HepG2 (cell line): ENCODE measurements around the gene CATSPERE. TPM values are rescaled to one million over a fixed set of nuclear protein-coding genes. Genes with fewer than 3 reads are reported as not detected.

ENCODE experiments used
- ATAC-seq: fragments of 200-7000 bp; cut with Tn5 transposase; 3 replicates; pipeline ENCODE4 v1.9.1; 2020; ENCODE audit warnings: mild to moderate bottlenecking, moderate library complexity
- BruUV-seq: library from RNA; stranded (reverse); fragments of 400-500 nt; replicated peaks from 2 replicates; lab custom pipeline; 2021; lab: Mats Ljungman, UMichigan
- CTCF ChIA-PET: fragments of 300-600 bp; formaldehyde crosslinking; extraction: SDS; loops from one replicate; lab custom pipeline; 2021; ENCODE audit warnings: low total read pairs, inconsistent platforms, low intra/inter-chr PET ratio; lab: Yijun Ruan, JAX
- POLR2A ChIA-PET: fragments of 350-600 bp; sonication (Branson Sonifier 250); formaldehyde crosslinking; loops from one replicate; lab custom pipeline; 2020; ENCODE audit warnings: antibody characterized with exemption, inconsistent platforms; lab: Yijun Ruan, JAX
- DNase-seq: peaks from one replicate; pipeline ENCODE4 v3.0.0-alpha.2; 2015; ENCODE audit warnings: low spot score
- FAIRE-seq: peaks from 3 replicates; lab custom pipeline; 2011; peaks lifted over from hg19 to GRCh38; lab: Jason Lieb, UNC
- H2AFZ ChIP-seq: one replicate; pipeline ENCODE4 v1.6.1; 2011; ENCODE audit warnings: low read length, inconsistent platforms
- H3K27ac ChIP-seq: fragments of 300-600 bp; 3 replicates; pipeline ENCODE4 v1.8.0; 2011; ENCODE audit warnings: mixed run types, mild to moderate bottlenecking, mixed read lengths, low read length, inconsistent platforms; ENCODE audit not compliant: insufficient read depth; ENCODE audit errors: extremely low read length
- H3K27me3 ChIP-seq, 2 experiments: fragments of 200-600 bp in 1 of 2; 2 replicates in 1 of 2; 3 replicates in 1 of 2; pipeline versions ENCODE4 v1.6.0 to v1.8.0; 2011; ENCODE audit warnings: low read length in 2 of 2, mild to moderate bottlenecking in 2 of 2, moderate library complexity in 2 of 2, inconsistent platforms in 1 of 2; ENCODE audit not compliant: insufficient read depth in 2 of 2, control insufficient read depth in 1 of 2
- H3K36me3 ChIP-seq, 2 experiments: fragments of 200-600 bp in 1 of 2; replicated peaks in 1 of 2; 2 replicates in 1 of 2; 3 replicates in 1 of 2; pipeline versions ENCODE4 v1.5.1 to v1.8.0; 2011; ENCODE audit warnings: low read length in 2 of 2, inconsistent platforms in 1 of 2; ENCODE audit not compliant: insufficient read depth in 2 of 2, control insufficient read depth in 1 of 2
- H3K4me1 ChIP-seq: 2 replicates; pipeline ENCODE4 v1.5.1; 2012; ENCODE audit warnings: low read length, inconsistent platforms; ENCODE audit not compliant: insufficient read depth
- H3K4me2 ChIP-seq: 2 replicates; pipeline ENCODE4 v1.6.0; 2011; ENCODE audit warnings: low read depth, low read length, inconsistent platforms
- H3K4me3 ChIP-seq, 3 experiments: fragments of 200-600 bp in 1 of 3; sonication (generic), shearing (Covaris generic) in 1 of 3; replicated peaks in 1 of 3; 2 replicates each; pipeline ENCODE4 v1.5.1; 2011 to 2016; ENCODE audit warnings: low read length in 3 of 3, inconsistent platforms in 2 of 3, low read depth in 2 of 3, mild to moderate bottlenecking in 2 of 3, control low read depth in 1 of 3, mixed read lengths in 1 of 3; ENCODE audit not compliant: insufficient read depth in 1 of 3
- H3K79me2 ChIP-seq: one replicate; pipeline ENCODE4 v1.6.1; 2011; ENCODE audit warnings: low read length, inconsistent platforms; ENCODE audit not compliant: insufficient read depth
- H3K9ac ChIP-seq: 2 replicates; pipeline ENCODE4 v1.6.0; 2011; ENCODE audit warnings: mild to moderate bottlenecking, low read depth, low read length, inconsistent platforms; ENCODE audit not compliant: insufficient read depth
- H3K9me3 ChIP-seq: 2 replicates; pipeline ENCODE4 v1.5.1; 2012; ENCODE audit warnings: mild to moderate bottlenecking, low read length
- H4K20me1 ChIP-seq: 2 replicates; pipeline ENCODE4 v1.6.0; 2011; ENCODE audit warnings: inconsistent platforms, mild to moderate bottlenecking, low read length, moderate library complexity; ENCODE audit not compliant: insufficient read depth
- ATF4 ChIP-seq, 2 experiments: fragments of 450-650 bp in 1 of 2; sonication (generic) in 1 of 2; formaldehyde crosslinking; IDR thresholded peaks; 2 replicates each; pipeline versions ENCODE4 v1.5.0 to v1.8.0; 2020 to 2022; ENCODE audit warnings: mild to moderate bottlenecking in 1 of 2, missing genetic modification reagents in 1 of 2
- ATRX ChIP-seq: sonication (generic); formaldehyde crosslinking; IDR thresholded peaks from 2 replicates; pipeline ENCODE4 v1.4.0; 2020; ENCODE audit warnings: missing genetic modification reagents, borderline replicate concordance
- CEBPG ChIP-seq: IDR thresholded peaks from 2 replicates; pipeline ENCODE4 v1.6.1; 2016
- FOXA3 ChIP-seq: IDR thresholded peaks from 2 replicates; pipeline ENCODE4 v1.6.1; 2016; ENCODE audit warnings: missing genetic modification reagents, missing compliant biosample characterization
- GPBP1L1 ChIP-seq: sonication (generic); formaldehyde crosslinking; IDR thresholded peaks from 2 replicates; pipeline ENCODE4 v1.5.0; 2020; ENCODE audit warnings: mild to moderate bottlenecking, missing genetic modification reagents
- ISX ChIP-seq: sonication (generic); formaldehyde crosslinking; conservative IDR thresholded peaks from 2 replicates; pipeline ENCODE4 v1.5.0; 2020; ENCODE audit warnings: missing genetic modification reagents
- JARID2 ChIP-seq: sonication (generic); formaldehyde crosslinking; IDR thresholded peaks from 2 replicates; pipeline ENCODE4 v1.8.1; 2023; ENCODE audit warnings: missing genetic modification reagents, inconsistent platforms; ENCODE audit not compliant: insufficient replicate concordance
- MAZ ChIP-seq, 2 experiments: sonication (generic) in 1 of 2; formaldehyde crosslinking in 1 of 2; IDR thresholded peaks; 2 replicates each; pipeline versions ENCODE4 v1.5.0 to v1.6.1; 2012 to 2020; ENCODE audit warnings: low read depth in 2 of 2, mild to moderate bottlenecking in 2 of 2, borderline replicate concordance in 1 of 2, improper control_type of control experiment in 1 of 2, low read length in 1 of 2, missing genetic modification reagents in 1 of 2, moderate library complexity in 1 of 2
- MBD4 ChIP-seq: IDR thresholded peaks from 2 replicates; pipeline ENCODE4 v1.6.1; 2012; ENCODE audit warnings: low read length, inconsistent platforms, borderline replicate concordance
- NFE2L1 ChIP-seq: sonication (generic); formaldehyde crosslinking; IDR thresholded peaks from 2 replicates; pipeline ENCODE4 v1.4.0; 2020; ENCODE audit warnings: missing genetic modification reagents, mild to moderate bottlenecking, borderline replicate concordance
- RARG ChIP-seq: sonication (generic); formaldehyde crosslinking; IDR thresholded peaks from 2 replicates; pipeline ENCODE4 v1.4.0; 2020; ENCODE audit warnings: low read depth, mild to moderate bottlenecking, missing genetic modification reagents
- SP5 ChIP-seq: IDR thresholded peaks from 2 replicates; pipeline ENCODE4 v1.6.1; 2016; ENCODE audit warnings: low read depth, borderline replicate concordance
- SRSF9 ChIP-seq: fragments of 200-400 bp; formaldehyde crosslinking; IDR thresholded peaks from 2 replicates; pipeline ENCODE4 v1.6.1; 2018; ENCODE audit warnings: borderline replicate concordance, mild to moderate bottlenecking, low read depth, low read length; ENCODE audit not compliant: insufficient read depth, poor library complexity, severe bottlenecking
- TOPORS ChIP-seq: sonication (generic); formaldehyde crosslinking; IDR thresholded peaks from 2 replicates; pipeline ENCODE4 v1.8.0; 2023; ENCODE audit warnings: mild to moderate bottlenecking, missing genetic modification reagents
- TP53 ChIP-seq: sonication (generic); formaldehyde crosslinking; conservative IDR thresholded peaks from 2 replicates; pipeline ENCODE4 v1.4.0; 2020; ENCODE audit warnings: missing genetic modification reagents
- ZFP82 ChIP-seq: sonication (generic); formaldehyde crosslinking; IDR thresholded peaks from 2 replicates; pipeline ENCODE4 v1.5.1; 2020; ENCODE audit warnings: mild to moderate bottlenecking, missing genetic modification reagents, borderline replicate concordance
- ZMAT3 ChIP-seq: sonication (generic); formaldehyde crosslinking; conservative IDR thresholded peaks from 2 replicates; pipeline ENCODE4 v1.7.0; 2021; ENCODE audit warnings: missing genetic modification reagents
- ZNF350 ChIP-seq: sonication (generic); formaldehyde crosslinking; IDR thresholded peaks from 2 replicates; pipeline ENCODE4 v1.4.0; 2020; ENCODE audit warnings: mild to moderate bottlenecking, low read depth, missing genetic modification reagents, borderline replicate concordance
- ZNF441 ChIP-seq: sonication (generic); formaldehyde crosslinking; IDR thresholded peaks from 2 replicates; pipeline ENCODE4 v1.7.0; 2021; ENCODE audit warnings: missing genetic modification reagents, borderline replicate concordance
- ZNF501 ChIP-seq: sonication (generic); formaldehyde crosslinking; IDR thresholded peaks from 2 replicates; pipeline ENCODE4 v1.5.1; 2020; ENCODE audit warnings: mild to moderate bottlenecking, moderate library complexity, missing genetic modification reagents
- ZNF549 ChIP-seq: sonication (generic); formaldehyde crosslinking; IDR thresholded peaks from 2 replicates; pipeline ENCODE4 v1.5.0; 2020; ENCODE audit warnings: missing genetic modification reagents
- ZNF772 ChIP-seq: sonication (generic); formaldehyde crosslinking; IDR thresholded peaks from 2 replicates; pipeline ENCODE4 v1.5.0; 2020; ENCODE audit warnings: mild to moderate bottlenecking, missing genetic modification reagents
- WGBS: methylation state at CpG from one replicate; pipeline ENCODE4 v1.1.6; 2017; ENCODE audit warnings: low lambda C conversion rate; 5-methylcytosine and 5-hydroxymethylcytosine counted together
- in situ Hi-C: cut with HindIII; loops from 2 replicates; pipeline ENCODE4 v1.10.0; 2017; ENCODE audit warnings: low pct_unique_long_range_greater_than_20kb; ENCODE audit not compliant: extremely low pct_ligation_motif_present
- intact Hi-C: fragments of 100-400 bp; cut with micrococcal nuclease; formaldehyde crosslinking; loops from one replicate; pipeline ENCODE4 v1.10.0; 2022; ENCODE audit not compliant: unreplicated experiment
- polyA plus RNA-seq, 8 experiments: library from polyadenylated mRNA; depleted of rRNA in 3 of 8; stranded (reverse) in 7 of 8; unstranded in 1 of 8; fragments of >200 nt; fragmentation: Illumina TruSeq in 4 of 8; extraction: Trizol in 4 of 8; gene quantifications; 2 replicates each; pipeline versions ENCODE4 v1.2.1 to v1.2.3, GENCODE V29; 2011 to 2016; ENCODE audit warnings: low read depth in 4 of 8, missing spikeins in 1 of 8, mixed read lengths in 1 of 8; ENCODE audit not compliant: insufficient read depth in 1 of 8
- total RNA-seq, 5 experiments: library from RNA; depleted of rRNA; stranded (reverse); fragments of >200 nt; fragmentation: Illumina TruSeq; extraction: Trizol; gene quantifications; 2 replicates each; pipeline ENCODE4 v1.2.3, GENCODE V29; 2016; ENCODE audit warnings: low read depth in 1 of 5

Gene CATSPERE
- total and polyA plus RNA-seq, 2 of the 13 experiments (the other 11 are each of a cell fraction or from before 2014, with no cell fraction given), result 0.34 to 0.51 TPM

- TF ChIP-seq ZFP82 (no peak), SRSF9 (no peak), FOXA3 (CRISPR knock-in tag) (no peak), ISX (no peak), MAZ (IDR thresholded peaks at IDR 0.05; ENCODE audit: borderline replicate concordance, low read depth, low read length) (no peak), MAZ (CRISPR knock-in tag; IDR thresholded peaks at IDR 0.05; ENCODE audit: low read depth) (no peak), JARID2 (CRISPR knock-in tag) (no peak), ATF4 (CRISPR knock-in tag; IDR thresholded peaks at IDR 0.05) (no peak), ZNF549 (CRISPR knock-in tag) (no peak)
Measured at GRCh38 chr1:244422174-244422573, 38.9 kb upstream of the CATSPERE start (continued).

DNA sequence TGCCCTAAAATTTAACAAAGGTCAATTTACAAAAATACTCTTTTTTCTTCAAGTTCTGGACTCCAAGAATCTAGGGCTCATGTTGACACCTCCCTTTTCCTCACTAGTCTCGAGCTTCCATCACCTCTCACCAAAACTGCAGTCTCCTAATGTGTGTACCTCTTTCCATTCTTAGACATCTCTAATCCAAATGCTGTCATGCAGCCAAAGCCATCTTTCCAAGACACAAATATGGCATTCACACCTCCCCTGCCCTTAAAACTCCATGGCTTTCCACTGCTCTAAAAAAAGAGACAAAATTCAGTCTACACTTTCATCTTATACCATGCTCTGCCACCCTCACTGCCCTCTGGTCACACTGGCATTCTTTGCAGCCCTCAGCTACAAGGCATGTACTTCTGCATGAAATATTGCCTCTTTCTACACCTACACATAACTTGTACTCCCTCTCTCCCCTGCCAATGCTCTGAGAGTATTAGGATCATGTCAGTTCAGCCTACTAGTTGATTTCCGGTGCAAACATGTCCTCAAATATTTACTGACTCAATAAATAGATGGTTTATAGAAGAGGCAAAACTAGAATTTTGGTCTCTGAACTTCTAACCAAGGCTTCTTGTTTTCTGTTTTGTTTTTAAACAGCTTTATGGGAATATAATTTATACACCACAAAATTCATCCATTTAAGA, 36.3 kb upstream of the CATSPERE start:
- no TSS peak for BruUV-seq
- CTCF ChIA-PET, result no interaction called here
- H3K36me3 ChIP-seq, result peaks cover 5 to 25% of the 10 kb centered on the region in 2 experiments
- POLR2A ChIA-PET, result interaction anchor here (0.6 kb wide), 1 partner anchor 9 kb away, joined by 3 read pairs; no protein-coding TSS in a partner anchor
- ATAC-seq, result no peak
- no peak overlapping the region for H3K9ac ChIP-seq
- intact Hi-C loops (no loop called here), in situ Hi-C loops (no loop called here)
- no peaks in the 10 kb centered on the region for H3K79me2 ChIP-seq
- DNase-seq, result no peak
- H2AFZ ChIP-seq, result no peak overlapping the region
- no peak overlapping the region for H3K4me2 ChIP-seq
- no peaks in the 10 kb centered on the region for H3K27me3 ChIP-seq
- H3K4me3 ChIP-seq, result no peak overlapping the region
- no peak overlapping the region for H3K27ac ChIP-seq
- H3K4me1 ChIP-seq, result no peaks in the 10 kb centered on the region
- WGBS, result 75% methylated on average over 2 of the region's 2 CpGs
- no peaks in the 10 kb centered on the region for H4K20me1 ChIP-seq
- H3K9me3 ChIP-seq, result no peaks in the 10 kb centered on the region
- no peak for FAIRE-seq
- TF ChIP-seq SP5 (CRISPR knock-in tag) (no peak), ZNF441 (CRISPR knock-in tag) (no peak), MBD4 (no peak), NFE2L1 (CRISPR knock-in tag) (no peak), GPBP1L1 (CRISPR knock-in tag) (no peak), ATRX (no peak), ZNF350 (CRISPR knock-in tag) (no peak), ZNF772 (no peak), TP53 (CRISPR knock-in tag) (no peak), ZMAT3 (CRISPR knock-in tag) (no peak), TOPORS (CRISPR knock-in tag) (no peak), CEBPG (CRISPR knock-in tag) (no peak), ZNF501 (CRISPR knock-in tag) (no peak), RARG (CRISPR knock-in tag) (no peak)
